HG03064 (cell line): Measurements from ENCODE around the gene LTO1.

Experiments used
- ATAC-seq: cut with Tn5 transposase; IDR thresholded peaks from one replicate; pipeline ENCODE4 v1.9.1; 2021; ENCODE audit warnings: low read depth; ENCODE audit not compliant: unreplicated experiment

LTO1 gene

GRCh38 chr11:69682681-69683326 is 7.7 kb upstream of the LTO1 start:
- no peak for ATAC-seq

DNA sequence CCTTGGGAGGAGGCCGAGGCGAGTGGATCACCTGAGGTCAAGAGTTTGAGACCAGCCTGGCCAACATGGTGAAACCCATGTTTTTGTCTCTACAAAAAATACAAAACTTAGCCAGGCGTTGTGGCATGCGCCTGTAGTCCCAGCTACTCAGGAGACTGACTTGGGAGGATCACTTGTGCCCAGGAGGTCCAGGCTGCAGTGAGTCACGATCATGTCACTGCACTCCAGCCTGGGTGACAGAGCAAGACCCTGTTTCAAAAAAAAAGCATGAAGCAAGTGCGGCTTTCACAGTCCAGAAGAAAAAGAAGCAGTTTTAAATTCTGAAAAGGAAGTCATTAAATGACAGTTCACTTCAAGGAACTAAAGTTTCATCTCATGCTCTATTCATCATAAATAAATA is 7.1 kb upstream of the LTO1 start:
- ATAC-seq = no peak

- ATAC-seq = no peak
Observed at GRCh38 chr11:69680688-69681087, 5.5 kb upstream of the LTO1 start.

- ATAC-seq = no peak
Observed at GRCh38 chr11:69677749-69678148, 2.6 kb upstream of the LTO1 start.

DNA sequence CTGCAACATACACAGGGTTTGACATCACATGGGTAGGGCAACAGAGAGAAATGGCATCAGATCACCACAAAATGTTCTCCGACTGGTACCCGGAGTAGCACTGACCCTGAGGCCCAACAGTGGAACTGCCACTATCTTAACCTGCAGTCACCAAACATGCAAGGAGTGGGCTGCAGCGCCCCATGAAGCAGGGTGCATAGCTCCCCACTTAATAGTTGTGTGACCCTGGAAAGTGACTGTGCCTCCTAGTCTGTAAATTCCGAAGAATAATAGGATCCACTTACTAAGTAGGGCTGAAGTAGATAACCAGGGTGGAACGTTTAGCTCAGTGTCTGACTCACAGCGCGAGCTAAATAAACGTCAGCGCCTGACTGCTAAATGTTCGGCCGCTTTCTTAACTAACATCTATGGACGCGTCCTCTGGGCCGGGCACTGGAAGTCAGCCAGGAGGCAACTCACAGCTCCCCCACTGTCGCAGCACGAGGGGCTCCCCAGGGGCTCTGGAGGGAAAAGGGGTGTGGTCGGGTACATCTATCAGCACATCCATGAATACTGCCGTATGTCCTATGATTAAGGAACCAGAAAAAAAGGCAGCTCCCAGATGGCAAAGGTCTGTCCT is 777 bp downstream of the LTO1 start:
- no peak for ATAC-seq

DNA sequence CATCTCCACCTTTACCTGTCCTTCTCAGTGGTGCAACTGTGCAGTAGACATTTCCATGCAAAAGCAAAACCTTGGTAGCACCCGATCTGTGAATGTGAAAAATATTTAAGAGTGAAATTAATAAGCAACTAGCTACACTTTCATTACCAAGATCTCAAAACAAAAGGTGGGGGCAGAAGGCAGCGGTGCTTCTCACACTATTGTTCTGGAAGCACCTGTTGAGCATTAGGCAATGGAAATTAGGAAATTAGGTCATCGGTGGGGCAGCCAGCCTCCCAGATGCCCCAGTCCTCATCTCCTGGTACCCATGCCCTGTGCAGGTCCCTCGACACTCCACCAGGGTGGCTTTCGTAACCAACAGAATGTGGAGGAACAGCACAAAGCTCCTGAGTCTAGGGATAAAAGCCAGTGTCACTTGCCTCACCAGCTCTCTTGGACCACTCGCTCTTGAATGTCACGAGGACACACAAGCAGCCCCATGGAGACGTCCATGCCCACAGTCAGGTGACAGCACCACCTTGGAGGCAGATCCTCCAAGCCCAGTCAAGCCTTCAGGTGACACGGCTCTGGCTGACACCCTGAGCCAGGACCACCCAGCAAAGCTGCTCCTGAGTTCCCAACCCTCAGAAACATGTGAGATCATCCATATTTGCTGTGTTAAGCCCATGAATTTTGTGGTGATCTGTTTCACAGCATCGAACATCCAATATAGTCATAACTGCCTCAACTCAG is 3.3 kb downstream of the LTO1 start:
- ATAC-seq = no peak

DNA sequence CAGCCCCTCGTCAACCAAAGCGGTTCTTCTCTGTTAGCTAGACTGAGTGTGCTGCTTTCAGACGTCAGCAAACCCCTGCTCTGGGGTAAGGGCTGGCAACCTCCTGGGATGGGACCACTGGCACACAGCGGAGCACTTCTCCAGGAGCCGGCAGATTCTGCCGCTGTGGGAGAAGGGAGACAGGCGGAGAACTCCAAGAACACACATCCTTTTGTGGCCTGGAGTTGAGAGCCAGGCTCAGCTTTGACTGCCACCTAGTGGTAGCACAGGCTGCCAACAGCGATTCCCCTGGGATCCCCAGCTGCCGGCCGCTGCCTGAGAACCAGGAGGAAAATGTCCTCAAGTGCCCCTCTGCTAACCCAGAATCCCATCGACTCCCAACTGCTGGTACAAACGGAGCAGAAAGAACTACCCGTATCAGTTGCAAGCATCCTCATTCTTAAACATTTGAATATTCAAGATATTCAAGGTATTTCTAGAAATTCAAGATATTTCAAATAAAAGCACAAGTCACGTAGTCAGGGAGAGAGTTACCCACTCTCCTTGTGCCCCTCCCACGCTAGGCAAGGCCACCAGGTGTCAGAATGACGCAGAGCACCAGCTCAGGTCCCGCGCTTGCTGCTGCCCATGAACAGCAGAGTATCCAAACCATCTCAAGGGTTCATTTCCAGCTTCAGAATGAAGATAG is 4.9 kb downstream of the LTO1 start:
- ATAC-seq = no peak

- no peak for ATAC-seq
Observed at GRCh38 chr11:69669486-69669885, 5.7 kb downstream of the LTO1 start.

DNA sequence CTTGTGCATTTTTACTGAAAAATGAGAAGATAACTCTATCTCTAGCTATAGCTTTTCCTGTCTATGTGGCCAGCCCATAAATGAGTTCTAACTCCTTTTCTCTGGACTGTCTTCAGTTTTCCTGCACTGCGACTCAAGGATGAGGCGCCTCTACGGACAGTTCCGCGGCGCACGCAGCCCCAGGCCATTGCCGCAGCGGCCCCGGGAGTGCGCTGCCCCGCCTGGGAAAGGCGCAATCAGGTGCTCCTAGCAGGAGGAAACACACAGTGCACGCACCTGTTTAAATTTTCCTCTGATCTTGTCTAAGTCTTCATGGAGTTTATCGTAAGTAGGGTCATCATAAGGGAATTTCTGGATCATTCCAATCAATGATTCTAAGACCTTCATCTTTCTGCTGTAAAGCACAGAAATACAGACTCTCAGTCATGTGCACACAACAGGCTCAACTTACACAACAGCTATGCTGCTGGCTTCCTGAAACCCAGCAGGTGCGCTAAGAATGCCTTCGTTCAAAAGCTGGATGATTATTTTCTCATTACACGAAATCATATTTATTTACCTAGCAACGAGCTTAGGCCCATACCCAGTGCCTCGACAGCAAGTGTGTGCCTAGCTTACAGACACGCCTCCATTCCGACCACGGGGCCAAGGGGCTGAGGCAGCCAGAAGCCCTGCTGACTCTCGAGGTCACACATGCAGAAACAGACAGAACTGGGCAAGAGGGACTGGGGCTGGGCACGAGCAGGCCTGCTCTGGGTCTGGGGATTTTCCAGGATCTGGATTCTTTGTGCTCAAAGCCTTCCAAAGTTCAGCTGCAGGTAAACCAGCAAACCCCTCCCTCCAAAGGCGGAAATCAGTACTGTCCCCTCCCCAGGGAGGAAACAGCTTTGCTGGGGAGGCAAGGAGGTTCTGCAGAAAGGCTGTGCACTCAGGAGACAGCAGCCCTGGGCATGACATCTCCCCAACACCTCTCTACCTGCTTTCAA is 7.2 kb downstream of the LTO1 start:
- ATAC-seq = no peak

GRCh38 chr11:69666752-69667536 is 8.2 kb downstream of the LTO1 start:
- no peak for ATAC-seq

- no peak for ATAC-seq
Observed at GRCh38 chr11:69666261-69666660, 8.9 kb downstream of the LTO1 start.

DNA sequence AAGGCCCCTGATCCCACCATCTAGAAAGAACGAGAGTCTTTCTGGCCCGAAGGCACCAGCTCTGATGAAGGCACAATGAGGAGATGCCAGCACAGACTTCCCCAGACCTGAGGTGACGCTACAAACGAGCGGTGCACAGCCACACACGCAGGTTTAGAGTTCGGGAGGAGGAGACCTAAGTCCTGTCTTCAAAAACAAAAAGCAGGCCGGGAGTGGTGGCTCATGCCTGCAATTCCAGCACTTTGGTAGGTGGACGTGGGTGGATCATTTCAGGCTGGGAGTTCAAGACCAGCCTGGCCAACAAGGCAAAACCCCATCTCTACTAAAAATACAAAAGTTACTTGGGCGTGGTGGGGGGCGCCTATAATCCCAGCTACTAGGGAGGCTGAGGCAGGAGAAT is 9.5 kb downstream of the LTO1 start:
- no peak for ATAC-seq

DNA sequence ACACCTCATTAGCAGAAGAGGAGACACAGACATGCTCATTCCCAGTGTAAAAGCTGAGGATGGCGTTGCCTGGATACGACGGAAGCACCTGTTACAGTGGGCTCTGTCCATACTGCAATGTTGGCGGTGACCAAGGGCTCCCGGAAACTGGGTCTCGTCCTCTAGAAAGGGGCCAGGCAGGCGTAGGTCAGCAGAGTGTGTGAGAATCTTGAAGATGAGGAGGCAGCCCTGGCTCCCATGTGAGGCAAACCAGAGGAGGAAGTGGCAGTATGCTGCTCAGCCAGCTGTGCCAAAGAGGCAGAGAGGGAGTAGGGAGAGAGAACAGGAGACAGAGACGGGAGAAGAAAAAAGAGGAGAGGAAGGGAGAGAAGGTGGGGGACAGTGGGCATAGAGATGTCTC is 10.3 kb downstream of the LTO1 start:
- ATAC-seq = no peak

GRCh38 chr11:69664103-69664775 is 10.9 kb downstream of the LTO1 start:
- ATAC-seq = no peak

GRCh38 chr11:69663326-69663725 is 11.8 kb downstream of the LTO1 start:
- ATAC-seq = no peak

DNA sequence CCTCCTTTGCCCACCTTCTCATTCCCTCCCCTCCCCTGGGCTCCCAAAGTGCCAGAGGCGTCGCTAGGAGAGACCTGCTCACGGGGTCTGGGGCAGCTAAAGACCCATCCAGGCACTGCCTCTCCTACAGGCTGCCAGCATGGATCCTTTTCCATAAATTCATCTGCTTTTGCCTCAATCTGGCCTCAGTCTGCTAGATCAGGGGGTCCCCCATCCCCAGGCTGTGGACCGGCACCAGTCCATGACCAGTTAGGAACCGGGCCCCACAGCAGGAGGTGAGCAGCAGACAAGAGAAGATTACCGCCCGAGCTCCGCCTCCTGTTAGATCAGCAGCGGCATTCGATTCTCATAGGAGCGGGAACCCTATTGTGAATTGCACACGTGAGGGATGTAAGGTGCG is 12.3 kb downstream of the LTO1 start:
- ATAC-seq = no peak

DNA sequence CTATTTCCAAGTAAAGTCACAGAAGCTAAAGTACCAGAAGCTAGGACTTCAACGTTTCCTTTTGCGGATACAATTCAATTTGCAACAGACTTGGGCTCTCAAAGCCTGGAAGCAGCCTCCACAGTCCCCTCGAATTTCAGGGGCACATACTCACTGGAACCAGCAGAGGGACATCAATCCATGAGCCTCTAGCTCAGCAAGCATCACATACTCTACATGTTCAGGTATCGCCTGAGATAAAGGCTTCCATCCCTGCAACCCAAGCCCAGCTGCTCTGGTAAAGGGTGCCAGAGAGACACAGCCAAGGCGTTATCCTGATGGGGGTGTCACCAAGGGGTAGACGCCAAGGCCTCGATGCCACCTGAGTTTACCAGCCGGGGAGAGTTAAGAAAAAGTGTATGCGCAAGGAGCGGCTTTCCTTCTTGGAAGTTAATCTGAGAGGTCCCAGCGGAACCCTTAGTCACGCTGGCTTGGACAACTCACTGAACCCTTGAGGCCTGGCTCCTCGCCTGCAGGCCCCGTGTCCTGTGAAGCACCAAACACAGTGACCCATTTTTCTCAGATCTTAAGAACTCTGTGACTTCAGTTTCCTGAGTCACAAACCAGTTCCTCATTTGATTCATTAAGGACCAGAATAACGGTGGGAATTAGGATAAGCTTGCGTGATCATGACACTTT is 13.0 kb downstream of the LTO1 start:
- ATAC-seq = no peak

DNA sequence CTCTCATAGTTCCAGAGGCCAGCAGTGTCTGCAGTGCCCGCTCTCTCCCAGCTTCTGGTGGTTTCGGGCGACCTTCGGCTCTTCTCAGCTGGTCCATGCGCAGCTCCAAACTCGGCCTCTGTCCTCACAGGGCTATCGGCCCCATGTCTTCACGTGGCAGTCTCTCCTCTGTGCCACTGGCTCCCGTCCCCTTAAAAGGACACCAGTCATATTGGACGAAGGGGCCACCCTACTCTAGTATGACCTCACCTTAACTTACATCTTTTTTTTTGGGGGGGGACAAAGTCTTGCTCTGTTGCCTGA is 13.8 kb downstream of the LTO1 start:
- no peak for ATAC-seq
